Renal cortex interstitium (tissue), 11 donors: Measurements from ENCODE around the gene KLK8. TPM values are rescaled to one million over a fixed set of nuclear protein-coding genes. Genes with fewer than 3 reads are reported as not detected.

Experiments
- DNase-seq, 11 donors: peaks; one replicate each; pipeline ENCODE4 v3.0.0-alpha.2; 2013; ENCODE audit warnings: low read depth in 9 of 11, low spot score in 4 of 11; ENCODE audit errors: extremely low read depth in 1 of 11
- polyA plus RNA-seq, 3 donors: library from polyadenylated mRNA; unstranded; fragments of 120-200 nt; gene quantifications; one replicate each; pipeline ENCODE4 v1.2.1, GENCODE V29; 2013; ENCODE audit not compliant: insufficient read length in 3 of 3

Gene KLK8
- polyA plus RNA-seq, 3 donors, result 2.4 to 4.0 (median 3.6) TPM

GRCh38 chr19:50967929-50968715 is 33.3 kb downstream of the KLK8 start:
- no peak for DNase-seq

DNA sequence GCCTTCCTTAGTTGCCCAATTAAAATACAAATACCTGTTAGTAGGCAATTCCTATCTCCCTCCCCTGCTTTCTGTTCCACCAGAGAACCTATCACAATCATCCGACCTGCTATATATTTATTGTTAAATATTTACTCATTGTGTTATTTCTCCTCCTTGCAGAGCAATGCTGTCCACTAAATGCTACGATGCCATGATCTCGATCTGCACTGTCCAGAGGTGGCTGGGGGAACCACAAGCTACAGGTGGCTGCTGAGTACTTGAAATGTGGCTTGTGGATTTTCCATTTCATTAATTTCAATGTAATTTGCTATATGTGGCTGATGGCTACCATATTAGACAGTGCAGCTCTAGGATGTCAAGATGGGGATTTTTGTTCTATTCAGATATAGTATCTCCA is 37.1 kb downstream of the KLK8 start:
- no peak for DNase-seq

- no peak for DNase-seq
These were observed 38.0 kb downstream of the KLK8 start for GRCh38 chr19:50963381-50963780.

- DNase-seq, result no peak
These were observed 39.2 kb downstream of the KLK8 start for GRCh38 chr19:50962245-50962644.

DNA sequence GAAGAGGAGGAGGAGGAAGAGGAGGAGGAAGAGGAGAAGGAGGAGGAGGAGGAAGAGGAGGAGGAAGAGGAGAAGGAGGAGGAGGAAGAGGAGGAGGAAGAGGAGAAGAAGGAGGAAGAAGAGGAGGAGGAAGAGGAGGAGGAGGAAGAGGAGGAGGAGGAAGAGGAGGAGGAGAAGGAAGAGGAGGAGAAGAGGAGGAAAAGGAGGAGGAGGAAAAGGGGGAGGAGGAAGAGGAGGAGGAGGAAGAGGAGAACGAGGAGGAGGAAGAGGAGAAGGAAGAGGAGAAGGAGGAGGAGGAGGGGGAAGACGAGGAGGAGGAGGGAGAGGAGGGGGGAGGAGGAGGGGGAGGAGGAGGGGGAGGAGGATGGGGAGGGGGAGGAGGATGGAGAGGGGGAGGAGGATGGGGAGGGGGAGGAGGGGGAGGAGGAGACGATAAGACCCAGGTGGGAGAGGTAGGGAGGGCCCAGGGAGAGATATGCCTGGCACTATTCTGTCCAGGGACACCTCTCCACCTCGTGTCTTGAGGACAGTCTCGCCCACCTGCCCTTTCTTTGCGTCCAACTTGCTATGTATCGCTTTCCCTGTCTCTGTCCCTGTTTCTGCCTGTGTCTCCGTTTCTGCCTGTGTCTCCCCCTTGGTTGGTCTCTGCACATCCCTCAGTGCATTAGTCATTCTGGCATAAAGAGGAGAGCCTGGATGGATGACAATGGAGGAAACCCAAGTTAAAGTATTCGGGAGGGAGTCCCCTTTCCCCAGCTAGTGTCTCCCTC is 41.5 kb downstream of the KLK8 start:
- DNase-seq, result no peak

DNA sequence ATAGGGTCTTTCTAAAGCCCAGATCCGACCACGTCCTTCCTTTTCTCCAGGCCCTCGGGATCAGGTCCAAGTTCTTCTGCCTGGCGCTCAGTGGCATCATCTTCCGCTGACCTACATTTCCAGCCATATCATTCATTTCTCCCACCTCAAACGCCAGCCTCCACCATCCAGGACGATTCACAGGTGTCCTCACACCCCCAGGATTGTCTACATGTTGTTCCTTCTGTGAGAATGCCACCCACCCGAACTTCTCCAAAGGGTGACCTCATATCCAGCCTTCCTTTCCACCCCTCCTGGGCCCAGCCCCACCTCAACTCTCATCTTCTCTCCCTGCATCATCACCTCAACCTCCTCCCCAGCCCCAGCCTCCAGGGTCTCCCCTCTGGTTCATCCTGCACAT is 43.8 kb downstream of the KLK8 start:
- DNase-seq, result no peak

DNA sequence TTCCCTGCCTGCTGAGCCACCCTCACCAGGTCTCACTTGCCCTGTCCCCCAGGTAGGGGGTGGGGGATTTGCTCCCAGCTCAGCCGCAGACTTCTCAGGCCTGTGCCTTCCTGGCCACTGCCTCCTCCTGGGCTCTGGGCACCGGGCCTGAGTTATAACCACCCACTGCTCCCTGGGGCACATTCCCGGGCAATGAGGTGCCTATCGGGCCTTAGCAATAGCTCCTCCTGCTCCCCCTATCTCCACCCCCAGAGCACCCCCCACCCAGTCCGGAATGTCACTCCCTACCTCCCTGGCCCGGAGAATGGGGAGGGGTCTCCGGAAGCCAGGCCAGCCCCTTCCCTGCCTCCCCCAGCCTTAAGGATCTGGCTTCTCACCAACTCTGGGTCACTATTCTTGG is 48.5 kb downstream of the KLK8 start, which contains the start of gene KLK5:
Gene KLK5, minus strand, starts transcription at position 129 of the 400 bp plus-strand sequence. CDS start 381 bp downstream, outside the sequence.
- DNase-seq, result no peak

DNA sequence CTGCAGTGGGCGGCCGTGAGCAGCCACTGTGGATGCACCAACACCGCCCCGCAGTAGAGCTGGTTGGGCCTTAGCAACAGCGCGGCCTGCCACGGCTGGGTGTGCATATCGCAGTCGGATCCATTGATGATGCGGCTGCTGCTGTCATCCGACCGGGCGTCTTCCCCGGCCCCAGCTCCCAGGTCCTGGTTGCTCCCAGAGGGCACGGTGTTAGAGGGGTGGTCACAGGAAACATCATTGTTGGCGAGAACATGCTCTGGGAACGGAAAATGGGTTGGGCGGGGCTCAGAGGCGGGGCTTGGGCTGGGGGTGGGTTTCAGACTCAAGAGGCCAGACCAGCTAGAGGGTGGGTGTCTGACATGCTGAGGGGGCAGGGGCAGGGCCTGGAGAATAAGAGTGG is 51.5 kb downstream of the KLK8 start:
- no peak for DNase-seq

DNA sequence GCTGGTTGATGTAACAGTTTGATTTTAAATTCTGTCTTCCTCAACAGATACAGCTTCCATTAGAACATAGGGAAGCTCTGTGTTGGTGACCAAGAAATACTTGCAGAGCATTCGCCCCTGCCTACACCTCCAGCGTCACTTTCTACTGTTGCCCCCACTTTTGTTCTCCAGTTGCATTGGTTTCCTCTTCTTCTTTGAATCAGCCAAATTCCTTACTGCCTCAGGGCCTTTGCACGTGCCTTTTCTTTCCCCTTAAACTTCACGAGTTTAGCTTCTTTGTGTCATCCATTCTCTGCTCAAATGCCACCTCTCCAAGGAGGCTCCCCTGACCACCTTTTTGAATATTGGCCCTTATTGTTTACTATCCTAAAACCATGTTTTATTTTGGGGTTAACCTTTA is 54.3 kb downstream of the KLK8 start:
- DNase-seq, result no peak

Other genes starting within 250 kb of the KLK8 start
- not detected for gene GPR32, start 231.1 kb downstream of the KLK8 start, polyA plus RNA-seq
- gene ACP4, start 211.2 kb downstream of the KLK8 start, polyA plus RNA-seq, result under 1 TPM in 2 of 3 donors, not detected in 1; 0.07 to 0.36 TPM
- gene KLK1, start 177.8 kb downstream of the KLK8 start, polyA plus RNA-seq, result 1 to 10 TPM; 1.3 TPM
- gene KLK15, start 168.0 kb downstream of the KLK8 start, polyA plus RNA-seq, result not detected
- under 1 TPM; 0.42 to 0.65 (median 0.48) TPM for gene KLK3, start 146.7 kb downstream of the KLK8 start, polyA plus RNA-seq
- under 1 TPM in 1 of 3 donors, not detected in 2; 0.42 TPM for gene KLK2, start 128.2 kb downstream of the KLK8 start, polyA plus RNA-seq
- gene KLK4, start 90.2 kb downstream of the KLK8 start, polyA plus RNA-seq, result not detected
- 1 to 10 TPM; 1.2 to 1.9 (median 1.5) TPM for gene KLK5, start 48.6 kb downstream of the KLK8 start, polyA plus RNA-seq
- gene KLK6, start 32.0 kb downstream of the KLK8 start, polyA plus RNA-seq, result 10 to 100 TPM; 29.7 to 34.7 (median 32.4) TPM
- 1 to 10 TPM; 3.9 to 4.6 (median 4.2) TPM for gene KLK7, start 17.7 kb downstream of the KLK8 start, polyA plus RNA-seq
- under 1 TPM; 0.32 to 0.44 (median 0.37) TPM for gene KLK10, start 18.1 kb upstream of the KLK8 start, polyA plus RNA-seq
- gene KLK11, start 25.0 kb upstream of the KLK8 start, polyA plus RNA-seq, result under 1 TPM in 2 of 3 donors, not detected in 1; 0.19 to 0.38 TPM
- not detected for gene KLK12, start 33.4 kb upstream of the KLK8 start, polyA plus RNA-seq
- under 1 TPM; 0.39 to 0.68 (median 0.40) TPM for gene KLK13, start 63.5 kb upstream of the KLK8 start, polyA plus RNA-seq
- under 1 TPM; 0.22 to 0.51 (median 0.23) TPM for gene KLK14, start 81.3 kb upstream of the KLK8 start, polyA plus RNA-seq
- 1 to 10 TPM; 2.1 to 4.2 (median 4.0) TPM for gene CTU1, start 106.8 kb upstream of the KLK8 start, polyA plus RNA-seq
- 1 to 10 TPM; 1.1 to 1.7 (median 1.5) TPM for gene SIGLEC9, start 123.3 kb upstream of the KLK8 start, polyA plus RNA-seq
- gene SIGLEC7, start 140.7 kb upstream of the KLK8 start, polyA plus RNA-seq, result under 1 TPM; 0.22 to 0.65 (median 0.27) TPM
- gene CD33, start 223.5 kb upstream of the KLK8 start, polyA plus RNA-seq, result 1 to 10 TPM; 1.8 to 2.4 (median 1.8) TPM
- gene SIGLECL1, start 249.5 kb upstream of the KLK8 start, polyA plus RNA-seq, result not detected